DND-41 (cell line): ENCODE data around the gene RASGRF2.

ENCODE experiments used
- ATAC-seq: fragments of 200-7000 bp; cut with Tn5 transposase; 3 replicates; pipeline ENCODE4 v1.9.1; 2021; ENCODE audit warnings: low read depth; ENCODE audit not compliant: insufficient read depth
- DNase-seq: peaks from one replicate; pipeline ENCODE4 v3.0.0-alpha.2; 2020
- H2AFZ ChIP-seq: 2 replicates; pipeline ENCODE4 v1.6.0; 2012; ENCODE audit warnings: low read depth, low read length
- H3K27ac ChIP-seq: 2 replicates; pipeline ENCODE4 v1.5.1; 2012; ENCODE audit warnings: low read length, inconsistent platforms
- H3K27me3 ChIP-seq: fragments of 200-600 bp; sonication (generic); 2 replicates; pipeline ENCODE4 v1.6.0; 2012; ENCODE audit warnings: low read length, mild to moderate bottlenecking, inconsistent platforms; ENCODE audit not compliant: insufficient read depth, poor library complexity
- H3K36me3 ChIP-seq: 2 replicates; pipeline ENCODE4 v1.5.1; 2012; ENCODE audit warnings: low read length, inconsistent platforms; ENCODE audit not compliant: insufficient read depth
- H3K4me1 ChIP-seq: 2 replicates; pipeline ENCODE4 v1.5.1; 2012; ENCODE audit warnings: mild to moderate bottlenecking, low read length; ENCODE audit not compliant: insufficient read depth
- H3K4me2 ChIP-seq: 2 replicates; pipeline ENCODE4 v1.6.0; 2012; ENCODE audit warnings: mild to moderate bottlenecking, moderate library complexity, low read length, inconsistent platforms; ENCODE audit not compliant: insufficient read depth
- H3K4me3 ChIP-seq, 2 experiments: fragments of 200-600 bp in 1 of 2; shearing (Covaris generic) in 1 of 2; 2 replicates each; pipeline ENCODE4 v1.5.1; 2012 to 2016; ENCODE audit warnings: inconsistent platforms in 2 of 2, low read length in 2 of 2, mild to moderate bottlenecking in 2 of 2, low read depth in 1 of 2, moderate library complexity in 1 of 2
- H3K79me2 ChIP-seq: 2 replicates; pipeline ENCODE4 v1.6.0; 2012; ENCODE audit warnings: low read length, inconsistent platforms; ENCODE audit not compliant: insufficient read depth
- H3K9ac ChIP-seq: 2 replicates; pipeline ENCODE4 v1.6.0; 2012; ENCODE audit warnings: low read depth, mild to moderate bottlenecking, inconsistent platforms, low read length, moderate library complexity
- H3K9me3 ChIP-seq: 2 replicates; pipeline ENCODE4 v1.5.1; 2012; ENCODE audit warnings: low read length, moderate library complexity, mild to moderate bottlenecking, inconsistent platforms; ENCODE audit not compliant: insufficient read depth, severe bottlenecking
- H4K20me1 ChIP-seq: 2 replicates; pipeline ENCODE4 v1.6.0; 2012; ENCODE audit warnings: low read length; ENCODE audit not compliant: insufficient read depth
- EZH2 ChIP-seq: IDR thresholded peaks from 3 replicates; pipeline ENCODE4 v1.6.1; 2012; ENCODE audit warnings: borderline replicate concordance, low read depth, mild to moderate bottlenecking, moderate library complexity, low read length, inconsistent platforms; ENCODE audit not compliant: severe bottlenecking
- TF ChIP-seq, protein P1 (sequence below): IDR thresholded peaks from 2 replicates; pipeline ENCODE4 v1.5.1; 2012; ENCODE audit warnings: borderline replicate concordance, low read length, moderate library complexity, mild to moderate bottlenecking; ENCODE audit not compliant: poor library complexity, severe bottlenecking; ENCODE audit errors: extremely low read depth

RASGRF2 gene

DNA sequence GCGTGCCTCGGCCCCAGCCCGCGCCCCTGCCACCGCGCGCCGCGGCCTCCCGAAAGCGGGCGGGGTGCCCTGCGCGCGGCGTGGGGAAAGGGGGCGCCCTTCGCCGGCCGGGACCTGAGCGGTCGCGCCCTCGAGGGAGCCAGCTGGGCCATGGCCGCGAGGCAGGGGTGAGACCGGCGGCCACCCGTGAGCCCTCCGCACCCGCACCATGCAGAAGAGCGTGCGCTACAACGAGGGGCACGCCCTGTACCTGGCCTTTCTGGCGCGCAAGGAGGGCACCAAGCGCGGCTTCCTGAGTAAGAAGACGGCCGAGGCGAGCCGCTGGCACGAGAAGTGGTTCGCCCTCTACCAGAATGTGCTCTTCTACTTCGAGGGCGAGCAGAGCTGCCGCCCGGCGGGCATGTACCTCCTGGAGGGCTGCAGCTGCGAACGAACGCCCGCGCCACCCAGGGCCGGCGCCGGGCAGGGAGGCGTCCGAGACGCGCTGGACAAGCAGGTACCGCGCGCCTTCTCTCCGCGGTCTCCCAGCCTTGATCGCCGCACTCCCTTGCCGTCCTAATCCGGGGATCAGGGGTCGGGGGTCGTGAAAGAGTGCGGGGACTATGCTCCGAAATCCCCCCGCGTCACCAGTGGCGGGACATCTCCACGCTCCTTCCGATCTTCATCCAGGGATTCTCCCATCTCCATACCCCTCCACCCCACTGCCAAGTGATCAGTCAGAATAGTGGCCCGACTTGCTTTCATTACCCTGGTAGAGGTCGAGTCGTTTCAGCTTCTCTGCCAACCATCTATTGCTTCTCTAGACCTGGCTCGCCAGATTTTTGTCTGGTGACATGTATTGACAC is 590 bp downstream of the RASGRF2 start:
- H3K9me3 ChIP-seq, result peaks cover 5% of the 10 kb centered on the region
- H3K27ac ChIP-seq, result no peak overlapping the region
- H3K4me2 ChIP-seq, result no peak overlapping the region
- H4K20me1 ChIP-seq, result no peaks in the 10 kb centered on the region
- H3K4me3 ChIP-seq, result no peak overlapping the region
- no peak for TF ChIP-seq EZH2
- TF ChIP-seq, protein P1, sequence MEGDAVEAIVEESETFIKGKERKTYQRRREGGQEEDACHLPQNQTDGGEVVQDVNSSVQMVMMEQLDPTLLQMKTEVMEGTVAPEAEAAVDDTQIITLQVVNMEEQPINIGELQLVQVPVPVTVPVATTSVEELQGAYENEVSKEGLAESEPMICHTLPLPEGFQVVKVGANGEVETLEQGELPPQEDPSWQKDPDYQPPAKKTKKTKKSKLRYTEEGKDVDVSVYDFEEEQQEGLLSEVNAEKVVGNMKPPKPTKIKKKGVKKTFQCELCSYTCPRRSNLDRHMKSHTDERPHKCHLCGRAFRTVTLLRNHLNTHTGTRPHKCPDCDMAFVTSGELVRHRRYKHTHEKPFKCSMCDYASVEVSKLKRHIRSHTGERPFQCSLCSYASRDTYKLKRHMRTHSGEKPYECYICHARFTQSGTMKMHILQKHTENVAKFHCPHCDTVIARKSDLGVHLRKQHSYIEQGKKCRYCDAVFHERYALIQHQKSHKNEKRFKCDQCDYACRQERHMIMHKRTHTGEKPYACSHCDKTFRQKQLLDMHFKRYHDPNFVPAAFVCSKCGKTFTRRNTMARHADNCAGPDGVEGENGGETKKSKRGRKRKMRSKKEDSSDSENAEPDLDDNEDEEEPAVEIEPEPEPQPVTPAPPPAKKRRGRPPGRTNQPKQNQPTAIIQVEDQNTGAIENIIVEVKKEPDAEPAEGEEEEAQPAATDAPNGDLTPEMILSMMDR, result no peak
- no peaks in the 10 kb centered on the region for H3K79me2 ChIP-seq
- no peak overlapping the region for H3K9ac ChIP-seq
- H3K27me3 ChIP-seq, result no peaks in the 10 kb centered on the region
- no peak for DNase-seq
- no peak for ATAC-seq
- peaks cover 26% of the 10 kb centered on the region for H3K4me1 ChIP-seq
- no peak overlapping the region for H2AFZ ChIP-seq
- H3K36me3 ChIP-seq, result no peaks in the 10 kb centered on the region

- H3K27ac ChIP-seq, result no peak overlapping the region
- H3K9me3 ChIP-seq, result peaks cover 5% of the 10 kb centered on the region
- no peaks in the 10 kb centered on the region for H3K27me3 ChIP-seq
- TF ChIP-seq, protein P1, result no peak
- TF ChIP-seq EZH2, result no peak
- H3K36me3 ChIP-seq, result no peaks in the 10 kb centered on the region
- H2AFZ ChIP-seq, result no peak overlapping the region
- H3K4me1 ChIP-seq, result peaks cover 26% of the 10 kb centered on the region
- DNase-seq (no peak), ATAC-seq (no peak)
- H3K79me2 ChIP-seq, result no peaks in the 10 kb centered on the region
- no peaks in the 10 kb centered on the region for H4K20me1 ChIP-seq
- no peak overlapping the region for H3K4me3 ChIP-seq
- H3K9ac ChIP-seq, result no peak overlapping the region
- H3K4me2 ChIP-seq, result no peak overlapping the region
Observed at GRCh38 chr5:80961376-80962281, 1.5 kb downstream of the RASGRF2 start.

DNA sequence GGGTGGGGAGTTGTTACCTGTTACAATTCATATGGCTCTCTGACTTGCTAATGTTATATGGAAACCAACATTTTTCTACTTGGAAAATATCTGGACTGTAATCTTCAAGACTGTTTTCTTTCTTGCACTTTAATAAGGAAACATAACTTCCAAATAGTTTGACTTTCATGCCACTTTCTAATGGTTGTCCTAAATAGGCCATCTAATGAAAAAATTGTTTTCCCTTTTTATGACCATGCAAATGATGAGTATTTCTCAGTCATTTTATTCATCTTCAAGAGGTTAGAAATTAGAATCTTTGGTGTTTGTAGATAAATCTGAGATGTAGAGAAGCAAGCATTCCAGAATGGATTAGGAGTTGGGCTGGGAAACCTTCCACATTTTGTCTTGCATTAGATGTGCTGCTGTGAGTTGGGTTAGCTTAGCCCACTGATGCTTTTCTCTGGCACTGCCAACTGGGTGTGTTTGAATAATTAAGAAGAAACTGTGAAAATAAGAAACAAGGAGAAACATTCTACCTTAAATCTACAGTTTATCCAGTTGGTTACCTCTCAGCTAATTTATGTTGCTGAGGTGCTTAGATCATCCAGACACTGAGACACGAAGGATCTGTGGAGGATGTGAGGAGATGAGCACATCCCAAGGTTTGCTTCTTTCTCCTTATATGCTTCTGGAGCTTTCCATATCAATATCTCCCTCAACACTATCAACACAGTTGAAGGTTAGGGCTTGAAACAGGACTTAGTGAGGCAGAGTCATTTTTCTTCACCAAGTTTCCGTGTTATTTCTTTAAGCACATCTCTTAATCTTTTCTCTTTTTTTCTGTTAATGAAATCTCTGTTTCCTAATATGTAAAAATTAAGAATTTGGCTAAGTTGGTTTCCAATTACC is 2.7 kb downstream of the RASGRF2 start:
- Histone ChIP-seq H3K27ac (no peak overlapping the region), H3K4me1 (peaks cover 20% of the 10 kb centered on the region), H3K9me3 (peaks cover 5% of the 10 kb centered on the region), H3K9ac (no peak overlapping the region), H2AFZ (no peak overlapping the region), H4K20me1 (no peaks in the 10 kb centered on the region), H3K27me3 (no peaks in the 10 kb centered on the region), H3K4me2 (no peak overlapping the region), H3K4me3 (no peak overlapping the region), H3K36me3 (no peaks in the 10 kb centered on the region), H3K79me2 (no peaks in the 10 kb centered on the region)
- no peak for ATAC-seq
- TF ChIP-seq, protein P1, result no peak
- no peak for TF ChIP-seq EZH2
- DNase-seq, result no peak
